Fibroblast of gingiva (primary cell): ENCODE measurements around the gene MAMLD1.

Source experiments
- DNase-seq: peaks from one replicate; pipeline ENCODE4 v3.0.0-alpha.2; 2011; ENCODE audit warnings: low read depth

The MAMLD1 gene

GRCh38 chrX:150405576-150405975, 42.5 kb downstream of the MAMLD1 start:
- DNase-seq = no peak

- no peak for DNase-seq
Measured at GRCh38 chrX:150406596-150406995, 43.5 kb downstream of the MAMLD1 start.

GRCh38 chrX:150408007-150408406, 44.9 kb downstream of the MAMLD1 start:
- no peak for DNase-seq

- peak; percentile 14 for DNase-seq
Measured at GRCh38 chrX:150408561-150408960, 45.4 kb downstream of the MAMLD1 start.

- no peak for DNase-seq
Measured at GRCh38 chrX:150409486-150409885, 46.4 kb downstream of the MAMLD1 start.

- no peak for DNase-seq
Measured at GRCh38 chrX:150409964-150410363, 46.8 kb downstream of the MAMLD1 start.

- no peak for DNase-seq
Measured at GRCh38 chrX:150410513-150410912, 47.4 kb downstream of the MAMLD1 start.

GRCh38 chrX:150411656-150412055, 48.5 kb downstream of the MAMLD1 start:
- DNase-seq = no peak

GRCh38 chrX:150414228-150414627, 51.1 kb downstream of the MAMLD1 start:
- DNase-seq = no peak

GRCh38 chrX:150416469-150416868, 53.4 kb downstream of the MAMLD1 start:
- DNase-seq = peak; percentile 1

GRCh38 chrX:150421816-150422215, 58.7 kb downstream of the MAMLD1 start:
- peak; percentile 1 for DNase-seq

- peak; percentile 75 for DNase-seq
Measured at GRCh38 chrX:150429594-150429993, 66.5 kb downstream of the MAMLD1 start.

GRCh38 chrX:150436195-150436594, 73.1 kb downstream of the MAMLD1 start:
- DNase-seq = no peak

GRCh38 chrX:150438165-150438564, 75.0 kb downstream of the MAMLD1 start:
- DNase-seq = peak; percentile 75

- no peak for DNase-seq
Measured at GRCh38 chrX:150446151-150446550, 83.0 kb downstream of the MAMLD1 start.

- DNase-seq = no peak
Measured at GRCh38 chrX:150446995-150447394, 83.9 kb downstream of the MAMLD1 start.

- no peak for DNase-seq
Measured at GRCh38 chrX:150449313-150449712, 86.2 kb downstream of the MAMLD1 start.

- DNase-seq = no peak
Measured at GRCh38 chrX:150450519-150451177, 87.5 kb downstream of the MAMLD1 start.

- DNase-seq = no peak
Measured at GRCh38 chrX:150451953-150452352, 88.8 kb downstream of the MAMLD1 start.

GRCh38 chrX:150454083-150454482, 91.0 kb downstream of the MAMLD1 start:
- DNase-seq = no peak

- no peak for DNase-seq
Measured at GRCh38 chrX:150454508-150455214, 91.5 kb downstream of the MAMLD1 start.

GRCh38 chrX:150455215-150455608, 92.1 kb downstream of the MAMLD1 start:
- DNase-seq = no peak

- no peak for DNase-seq
Measured at GRCh38 chrX:150456466-150456865, 93.3 kb downstream of the MAMLD1 start.

- DNase-seq = no peak
Measured at GRCh38 chrX:150456941-150457340, 93.8 kb downstream of the MAMLD1 start.
